LNCaP clone FGC (cell line): ENCODE data around the gene MRPL37.
"Not testable (repeated sequence)": the region's sequence is repeated elsewhere in the genome, so short reads cannot be mapped to it uniquely, and the experiment has no call there.

Source experiments
- DNase-seq: peaks from one replicate; pipeline ENCODE4 v3.0.0-alpha.2; 2011; ENCODE audit warnings: low read depth
- H3K4me3 ChIP-seq: 2 replicates; pipeline ENCODE4 v1.5.1; 2011; ENCODE audit warnings: mild to moderate bottlenecking, low read depth, low read length, control low read depth
- CTCF ChIP-seq: IDR thresholded peaks from 2 replicates; pipeline ENCODE4 v1.5.1; 2012; ENCODE audit warnings: mild to moderate bottlenecking; ENCODE audit not compliant: control insufficient read depth, insufficient read depth; ENCODE audit errors: extremely low read depth

MRPL37 gene

DNA sequence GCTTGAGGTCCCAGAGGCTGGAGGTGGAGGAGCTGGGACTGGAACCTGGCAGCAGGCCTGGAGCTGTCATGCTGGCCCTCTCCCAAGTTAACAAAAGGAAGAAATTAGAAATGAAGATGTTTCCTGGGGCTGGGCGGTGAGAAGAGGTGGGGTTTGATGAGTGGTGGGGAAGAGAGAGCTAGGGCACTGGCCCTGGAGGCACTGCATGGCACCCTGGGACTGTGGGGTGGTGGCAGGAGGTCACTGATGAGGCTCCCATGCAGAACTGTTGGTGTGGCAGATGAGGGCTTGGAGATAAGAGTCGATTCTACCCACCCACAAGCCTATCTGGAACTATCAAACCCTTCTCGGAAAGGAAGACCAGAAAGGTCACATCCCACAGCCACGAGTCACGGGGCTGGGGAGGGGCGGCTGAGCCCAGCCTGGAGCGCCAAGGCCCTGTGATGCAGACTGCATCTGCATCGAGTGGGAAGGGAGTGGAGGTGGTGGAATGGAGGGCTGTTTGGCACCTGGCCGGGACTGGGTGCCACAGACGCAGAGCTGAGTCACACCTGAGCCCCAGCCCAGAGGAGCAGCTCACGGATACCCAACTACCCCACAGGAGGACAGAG, 29.4 kb downstream of the MRPL37 start:
- no peak for DNase-seq
- TF ChIP-seq CTCF, result no peak
- H3K4me3 ChIP-seq, result no peak overlapping the region

DNA sequence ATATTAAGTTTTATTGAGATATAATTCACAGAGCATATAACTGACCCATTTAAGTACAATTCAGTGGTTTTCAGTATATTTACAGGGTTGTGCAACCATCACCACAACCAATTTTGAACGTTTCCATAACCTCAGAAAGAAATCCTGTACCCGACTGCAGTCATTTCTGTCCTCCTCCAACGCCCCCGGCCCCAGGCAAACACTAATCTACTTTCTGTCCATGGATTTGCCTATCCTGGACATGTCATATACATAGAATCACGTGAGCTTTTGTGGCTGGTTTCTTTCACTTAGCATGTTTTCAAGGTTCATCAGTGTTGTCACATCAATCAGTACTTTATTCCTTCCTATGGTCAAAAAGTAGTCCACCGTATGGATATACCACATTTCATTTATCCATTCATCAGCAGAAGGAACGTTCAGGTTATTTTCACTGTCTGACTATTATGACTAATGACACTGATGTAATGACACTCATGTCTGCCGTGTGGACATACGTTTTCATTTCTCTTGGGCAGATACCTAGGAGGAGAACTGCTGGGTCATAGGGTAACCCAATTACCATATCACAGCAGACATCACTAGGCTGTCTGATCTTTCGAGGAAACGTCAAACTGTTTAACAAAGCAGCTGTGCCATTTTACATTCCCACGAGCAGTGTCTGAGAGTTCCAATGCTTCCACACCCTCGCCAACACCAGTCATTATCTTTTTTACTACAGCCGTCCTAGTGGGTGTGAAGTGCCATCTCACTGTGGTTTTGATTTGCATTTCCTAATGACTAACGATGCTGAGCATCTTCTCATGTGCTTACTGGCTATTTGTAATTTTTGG, 30.8 kb downstream of the MRPL37 start:
- H3K4me3 ChIP-seq, result no peak overlapping the region
- TF ChIP-seq CTCF, result no peak
- no peak for DNase-seq

- H3K4me3 ChIP-seq, result not testable (repeated sequence)
Measured at GRCh38 chr1:54233196-54233595, 33.2 kb downstream of the MRPL37 start.

GRCh38 chr1:54234284-54234683, 34.3 kb downstream of the MRPL37 start:
- no peak for DNase-seq
- no peak overlapping the region for H3K4me3 ChIP-seq
- no peak for TF ChIP-seq CTCF

More at GRCh38 chr1:54233196-54233595, 33.2 kb downstream of the MRPL37 start:
- DNase-seq, result not testable (repeated sequence)

DNA sequence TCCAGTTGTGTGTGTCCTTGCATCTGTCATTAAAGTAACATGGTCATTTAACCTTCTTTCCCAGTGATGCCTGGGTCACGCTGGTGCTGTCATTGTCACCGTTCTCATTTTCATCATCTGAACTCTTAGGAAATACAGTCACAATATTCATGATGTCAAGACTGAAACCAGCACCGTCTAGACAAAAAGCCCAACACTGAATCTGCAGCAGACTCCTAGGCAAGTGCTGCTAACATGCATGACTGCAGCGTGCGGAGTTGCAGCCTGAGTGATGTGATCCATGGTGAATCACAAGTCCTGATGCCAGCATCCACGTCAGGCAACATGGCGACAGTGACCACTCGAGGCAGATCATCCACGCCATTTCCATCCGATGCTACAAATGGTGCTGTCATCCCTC, 37.6 kb downstream of the MRPL37 start:
- no peak for TF ChIP-seq CTCF
- DNase-seq, result no peak
- no peak overlapping the region for H3K4me3 ChIP-seq

GRCh38 chr1:54238353-54239034, 38.5 kb downstream of the MRPL37 start:
- DNase-seq, result no peak
- H3K4me3 ChIP-seq, result no peak overlapping the region
- TF ChIP-seq CTCF, result no peak

DNA sequence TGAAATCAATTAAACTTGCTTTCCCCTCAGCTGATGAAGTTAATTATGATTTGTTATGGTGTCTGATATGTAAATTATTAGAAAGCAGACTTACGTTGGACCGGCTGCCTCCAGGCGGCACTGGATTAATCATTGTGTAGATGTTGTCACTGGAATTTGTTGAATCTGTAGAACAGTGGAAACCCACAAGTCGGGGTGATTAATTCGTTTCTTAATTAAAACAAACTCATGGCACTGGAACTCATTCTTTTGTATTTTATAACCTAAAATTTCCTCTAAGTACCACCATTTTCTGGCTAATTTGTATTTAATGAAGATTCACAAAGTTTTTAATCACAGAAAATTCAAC, 39.0 kb downstream of the MRPL37 start:
- DNase-seq, result no peak
- no peak overlapping the region for H3K4me3 ChIP-seq
- no peak for TF ChIP-seq CTCF
